Sigmoid colon (tissue), 4 donors: ENCODE data around the gene C16orf96.

Source experiments
- CTCF ChIP-seq, 4 experiments: fragments of 450-650 bp in 3 of 4; fragments of 200-600 bp in 1 of 4; IDR thresholded peaks; one replicate each; pipeline ENCODE4 v1.5.1; 2016 to 2019; ENCODE audit warnings: antibody characterized with exemption in 4 of 4, mild to moderate bottlenecking in 3 of 4, moderate library complexity in 2 of 4
- POLR2A ChIP-seq, 2 donors: fragments of 450-650 bp; IDR thresholded peaks; one replicate each; pipeline ENCODE4 v1.6.1; 2016; ENCODE audit warnings: antibody characterized with exemption in 2 of 2, mild to moderate bottlenecking in 2 of 2, moderate library complexity in 2 of 2
- POLR2AphosphoS5 ChIP-seq, 4 donors: sonication (generic); formaldehyde crosslinking; IDR thresholded peaks; one replicate each; pipeline ENCODE4 v1.6.1; 2017; ENCODE audit warnings: antibody characterized with exemption in 4 of 4

- TF ChIP-seq POLR2A (IDR thresholded peaks at IDR 0.05) (no peak), CTCF (IDR thresholded peaks at IDR 0.05) (no peak), POLR2AphosphoS5 (IDR thresholded peaks at IDR 0.05) (no peak)
These were observed 41.5 kb upstream of the C16orf96 start for GRCh38 chr16:4514606-4515005.
